HG02623 (cell line): ENCODE data around the gene TBX10.
"Not testable (repeated sequence)": the region's sequence is repeated elsewhere in the genome, so short reads cannot be mapped to it uniquely, and the experiment has no call there.

Experiments used
- ATAC-seq: cut with Tn5 transposase; IDR thresholded peaks from one replicate; pipeline ENCODE4 v1.9.1; 2021; ENCODE audit warnings: moderate library complexity; ENCODE audit not compliant: unreplicated experiment

TBX10 gene

GRCh38 chr11:67646535-67647336, 7.2 kb upstream of the TBX10 start:
- ATAC-seq: no peak

DNA sequence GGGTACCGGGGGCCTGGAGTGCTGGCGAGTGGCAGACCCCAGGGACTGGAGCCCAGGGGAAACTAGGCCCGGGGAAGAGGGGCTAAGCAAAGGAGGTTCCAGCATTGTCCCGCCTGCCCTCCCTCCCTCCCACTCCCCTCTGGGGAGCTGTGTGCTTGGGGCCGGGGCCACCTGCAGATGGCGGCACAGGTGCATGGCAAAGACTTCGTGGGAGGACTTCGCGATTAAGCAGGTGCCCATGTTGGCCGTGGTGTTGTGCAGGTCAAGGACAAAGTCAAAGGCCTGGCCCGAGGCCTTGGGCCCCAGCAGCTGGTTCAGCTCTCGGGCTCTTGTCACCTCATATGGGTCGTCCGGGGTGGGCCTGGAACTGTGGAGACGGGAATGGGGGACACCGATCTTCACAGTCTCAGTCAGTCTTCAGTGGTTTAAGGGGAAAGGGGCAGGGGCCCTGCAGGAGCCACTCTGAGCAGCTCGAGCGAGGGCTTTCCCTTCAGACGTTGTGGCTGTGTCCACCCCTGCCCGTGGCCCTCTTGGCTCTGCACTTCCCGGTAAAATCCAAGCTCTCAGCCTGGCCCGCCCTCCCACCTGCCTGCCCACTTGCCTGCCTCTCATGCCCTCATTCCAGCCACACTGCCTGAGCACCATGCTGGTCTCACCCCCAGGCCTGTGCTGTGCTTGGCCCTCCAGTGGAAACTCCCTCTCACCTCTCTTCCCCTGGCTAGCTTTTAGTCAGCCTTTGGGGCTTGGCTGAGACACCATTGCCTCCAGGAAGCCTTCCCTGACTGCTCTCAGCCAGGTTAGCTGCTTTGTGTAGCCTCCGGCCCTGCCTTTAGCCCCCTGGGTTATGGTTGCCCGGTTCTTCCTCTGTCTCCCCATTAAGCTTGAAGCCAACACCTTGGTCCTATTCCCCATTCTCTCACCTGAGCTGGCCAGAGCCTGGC, 6.2 kb upstream of the TBX10 start:
- ATAC-seq: no peak

- ATAC-seq: no peak
These were observed 5.2 kb upstream of the TBX10 start for GRCh38 chr11:67644472-67645418.

DNA sequence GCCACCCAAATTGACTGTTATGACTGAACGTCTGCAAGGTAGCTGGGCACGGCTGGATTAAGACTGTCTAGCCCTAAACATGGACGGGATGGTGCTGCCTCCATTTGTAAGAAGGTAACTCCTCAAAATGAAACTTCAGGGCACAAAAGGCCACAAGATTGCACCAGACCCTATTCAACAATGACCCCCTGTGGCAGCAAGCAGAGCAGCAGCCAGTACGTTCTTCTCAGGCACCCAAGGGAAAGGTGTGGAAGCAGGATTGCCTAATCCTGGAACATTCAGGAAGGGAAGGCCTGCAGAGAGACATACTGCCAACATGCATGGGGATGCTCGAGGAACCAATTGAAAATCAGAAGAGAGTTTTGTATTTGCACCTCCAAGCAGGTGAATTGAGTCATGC, 4.5 kb upstream of the TBX10 start:
- no peak for ATAC-seq

GRCh38 chr11:67642173-67643120, 2.9 kb upstream of the TBX10 start:
- no peak for ATAC-seq

GRCh38 chr11:67641338-67642172, 2.0 kb upstream of the TBX10 start:
- ATAC-seq: no peak

DNA sequence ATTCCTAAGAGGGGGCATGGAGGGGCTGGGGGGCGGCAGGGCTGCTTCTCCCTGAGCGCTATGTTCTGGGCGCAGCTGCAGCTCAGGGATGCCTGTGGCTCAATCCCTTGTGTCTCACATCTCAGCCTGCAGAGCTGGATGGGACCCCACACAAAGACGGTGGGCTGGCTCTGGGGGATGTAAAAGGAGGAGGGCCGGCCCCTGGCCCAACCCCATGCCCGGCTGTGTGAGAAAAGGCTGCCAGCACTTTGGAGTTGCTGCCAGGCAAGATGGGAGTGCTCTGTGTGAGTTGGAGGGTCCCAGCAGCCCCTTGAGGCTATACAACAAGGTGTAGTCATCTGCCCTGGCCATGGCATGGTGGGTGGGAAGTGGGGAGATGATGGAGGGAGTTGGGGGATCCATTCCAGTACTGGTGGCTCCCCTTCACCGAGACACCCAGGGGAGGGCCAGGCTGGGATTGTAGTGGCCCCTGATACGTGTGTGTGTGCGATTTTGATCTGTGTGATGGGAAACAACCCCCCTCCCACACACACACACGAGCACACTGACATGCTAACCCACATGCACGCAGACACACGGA, 1.3 kb upstream of the TBX10 start:
- ATAC-seq: no peak

- no peak for ATAC-seq
These were observed 626 bp upstream of the TBX10 start for GRCh38 chr11:67640021-67640757.

DNA sequence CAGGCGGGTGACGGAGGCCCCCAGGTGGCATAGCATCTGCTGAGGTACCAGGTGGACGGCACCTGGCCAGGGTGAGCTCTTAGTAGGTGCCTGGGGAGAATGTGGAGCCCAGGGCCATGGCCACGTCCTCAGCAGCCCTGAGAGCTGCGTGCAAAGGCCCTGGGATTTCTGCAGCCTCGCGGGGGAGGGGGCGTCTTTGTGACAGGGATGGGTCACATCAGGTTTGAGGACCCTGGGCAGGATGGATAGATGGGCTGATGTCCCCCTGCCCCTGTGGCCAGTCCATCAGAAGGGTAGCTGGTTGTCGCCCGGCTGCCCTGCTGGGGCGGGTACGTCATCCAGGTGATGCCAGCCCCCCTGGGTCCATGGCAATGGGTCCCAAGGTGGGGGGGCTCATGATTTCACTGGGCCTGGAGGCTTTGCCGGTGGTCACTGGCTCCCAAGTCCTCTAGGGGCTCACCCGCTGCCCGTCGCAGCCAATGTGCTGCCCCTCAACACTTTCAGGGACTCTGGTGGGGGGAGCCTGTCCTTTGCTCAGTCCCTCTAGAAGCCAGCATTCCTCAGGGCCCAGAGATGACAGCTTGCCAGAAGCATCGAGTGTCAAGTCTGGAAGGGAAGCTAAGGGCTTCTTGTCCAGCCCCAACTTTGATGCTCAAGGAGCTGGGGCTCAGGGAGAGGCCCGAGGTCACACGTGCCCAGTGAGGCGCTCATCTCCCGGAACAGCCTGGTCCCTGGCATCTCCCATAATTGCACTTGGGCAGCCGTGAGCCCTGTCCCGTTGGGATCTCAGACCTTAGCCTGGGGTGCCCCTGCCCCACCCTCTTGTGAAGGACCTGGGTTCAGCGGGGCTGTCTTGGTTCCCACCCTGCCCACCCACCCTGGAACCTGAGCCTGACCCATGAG, 777 bp downstream of the TBX10 start:
- ATAC-seq: no peak

GRCh38 chr11:67637441-67637840, 2.1 kb downstream of the TBX10 start:
- not testable (repeated sequence) for ATAC-seq

DNA sequence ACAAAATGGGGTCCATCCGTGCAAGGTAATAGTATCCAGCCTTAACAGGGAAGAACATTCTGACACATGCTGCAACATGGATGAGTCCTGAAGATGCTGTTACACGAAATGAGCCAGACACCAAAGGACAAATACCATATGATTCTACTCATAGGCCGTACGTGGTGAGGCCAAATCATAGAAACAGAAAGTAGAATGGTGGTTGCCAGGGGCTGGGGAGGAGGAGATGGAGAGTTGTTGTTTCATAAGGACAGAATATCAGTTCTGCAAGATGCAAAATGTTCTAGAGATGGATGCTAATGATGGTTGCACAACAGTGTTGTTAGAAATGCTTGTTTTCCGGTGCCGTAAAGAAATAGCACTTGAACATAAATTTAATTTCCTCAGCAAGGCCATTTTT, 2.6 kb downstream of the TBX10 start:
- ATAC-seq: no peak

GRCh38 chr11:67635231-67635521, 4.4 kb downstream of the TBX10 start:
- no peak for ATAC-seq

DNA sequence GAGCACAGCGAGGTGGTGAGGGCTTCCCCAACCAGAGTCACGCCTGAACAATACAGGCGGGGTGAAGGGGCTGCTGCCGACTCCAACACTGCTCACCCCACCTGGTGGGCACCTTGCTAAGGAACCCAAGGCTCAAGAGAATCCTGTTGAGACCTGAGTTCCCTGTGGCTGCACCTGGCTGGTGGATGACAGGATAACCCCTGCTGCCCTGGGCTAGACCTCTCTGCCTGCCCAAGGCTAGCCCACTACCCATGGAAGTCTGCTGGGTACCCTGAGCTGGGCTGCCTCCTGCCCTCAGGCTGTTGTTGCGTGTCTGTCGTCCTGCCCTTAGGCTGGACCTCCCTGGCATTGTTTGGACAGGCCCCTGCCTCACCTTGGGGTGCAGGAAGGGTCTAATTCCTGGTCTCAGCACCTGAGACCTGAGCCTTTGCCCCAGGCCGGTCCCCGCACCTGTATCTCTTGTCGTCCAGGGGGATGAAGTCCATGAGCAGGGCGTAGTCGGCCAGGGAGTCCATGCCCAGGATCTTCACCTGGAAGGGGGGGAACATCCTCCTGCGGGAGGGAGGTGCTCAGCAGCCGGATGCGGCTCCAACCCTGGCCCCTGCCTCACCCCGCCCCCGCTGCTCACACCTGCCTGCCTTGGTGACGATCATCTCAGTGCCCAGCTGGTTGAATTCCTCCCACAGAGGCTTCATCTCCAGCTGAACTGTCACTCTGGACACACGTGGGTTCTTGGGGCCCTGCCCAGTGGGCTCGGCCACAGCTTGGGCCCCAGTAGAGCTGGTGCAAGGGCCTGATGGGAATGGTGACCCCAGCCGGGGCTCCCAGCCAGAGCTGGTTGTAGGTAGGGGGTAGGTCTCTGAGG, 5.0 kb downstream of the TBX10 start:
- no peak for ATAC-seq

- no peak for ATAC-seq
These were observed 5.7 kb downstream of the TBX10 start for GRCh38 chr11:67633758-67634365.

DNA sequence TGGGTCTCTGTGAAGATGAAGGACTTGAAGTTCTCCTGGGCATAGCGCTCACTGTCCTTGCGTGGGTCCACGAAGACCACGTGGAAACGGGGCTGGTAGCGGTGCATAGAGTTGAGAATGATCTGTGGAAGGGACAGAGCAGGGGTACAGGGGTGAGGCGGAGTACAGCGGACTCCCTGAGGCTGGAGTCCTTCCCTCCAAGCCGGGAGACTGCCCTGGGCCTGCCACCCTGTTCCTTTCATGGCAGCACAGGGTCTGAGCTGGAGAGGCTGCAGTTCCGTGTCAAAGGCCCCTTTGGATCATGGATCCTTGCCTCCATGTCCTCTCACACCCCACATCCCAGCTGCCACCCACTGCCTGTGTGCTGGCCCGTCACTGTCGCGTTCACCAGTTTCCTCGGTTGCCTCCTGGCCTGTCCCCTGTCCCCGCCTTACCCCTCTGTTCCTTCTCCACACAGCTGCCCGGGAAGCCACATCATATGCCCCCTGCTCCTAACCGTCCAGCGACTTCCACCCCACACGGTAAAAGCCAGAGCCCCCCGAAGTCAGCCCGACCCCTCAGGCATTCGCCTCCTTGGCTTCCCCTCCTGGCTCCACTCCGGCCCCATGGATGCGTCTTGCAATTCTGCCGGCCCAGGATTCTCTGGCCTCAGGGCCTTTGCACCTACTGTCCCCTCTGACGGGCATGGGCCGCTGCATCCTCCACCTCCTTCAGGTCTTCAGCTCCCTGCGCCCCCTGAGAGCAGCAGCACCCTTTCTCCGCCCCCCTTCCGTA, 6.4 kb downstream of the TBX10 start:
- ATAC-seq: no peak
